ENCODE data around the gene SFN. TPM values are rescaled to one million over a fixed set of nuclear protein-coding genes. Genes with fewer than 3 reads are reported as not detected.
"Not testable (repeated sequence)": the region's sequence is repeated elsewhere in the genome, so short reads cannot be mapped to it uniquely, and the experiment has no call there.

The SFN gene
- total RNA-seq, 1 experiment from 2014 or later: 0.80 TPM

DNA sequence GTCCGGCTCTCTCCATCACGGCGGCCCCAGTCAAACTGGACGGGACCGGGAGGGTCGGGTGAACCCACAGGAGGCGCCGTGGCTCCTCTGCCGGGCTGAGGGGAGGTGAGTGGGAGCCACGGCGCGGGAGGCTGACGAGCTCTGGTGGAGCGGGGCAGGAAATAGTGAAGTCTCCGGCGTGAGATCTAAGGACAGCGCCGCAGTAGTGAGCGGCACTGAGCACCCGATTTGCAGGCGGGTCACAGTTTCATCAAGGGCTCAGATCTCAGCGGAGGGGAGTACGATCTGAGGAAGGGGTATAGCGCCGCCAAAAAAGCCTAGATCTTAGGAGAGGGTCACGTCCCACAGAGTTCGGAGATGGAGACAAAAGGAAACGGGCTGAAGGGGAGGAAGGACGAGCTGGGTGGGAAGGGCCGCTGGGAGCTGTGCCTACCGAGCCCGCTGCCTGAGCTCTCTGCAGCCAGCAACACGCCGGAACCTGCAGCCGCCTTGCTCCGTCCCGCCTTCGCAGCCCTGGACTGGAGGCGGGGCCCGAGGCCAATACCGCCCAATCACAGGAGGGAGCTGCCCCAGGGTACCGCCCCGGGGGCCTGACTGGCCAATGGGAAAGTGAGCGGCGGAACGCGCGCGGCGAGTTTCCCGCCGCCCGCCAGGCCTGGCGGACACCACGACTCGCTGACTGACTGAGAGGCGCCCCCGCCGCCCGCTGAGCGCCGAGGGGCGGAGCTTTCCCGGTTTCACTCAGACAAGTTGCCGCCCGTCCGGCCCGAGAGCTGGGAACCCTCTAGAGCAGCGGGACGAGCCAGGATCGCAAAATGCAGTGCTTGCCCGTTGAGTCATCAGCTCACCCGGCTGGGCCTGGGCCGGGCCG is 1.9 kb downstream of the SFN start:
- peak; percentile 99 for DNase-seq (ENCODE audit: low read depth)

GRCh38 chr1:26873097-26873496 is 10.1 kb downstream of the SFN start:
- not testable (repeated sequence) for DNase-seq (ENCODE audit: low read depth)

GRCh38 chr1:26874896-26875295 is 11.9 kb downstream of the SFN start:
- DNase-seq (ENCODE audit: low read depth): no peak

GRCh38 chr1:26877326-26877725 is 14.4 kb downstream of the SFN start:
- DNase-seq (ENCODE audit: low read depth): no peak

DNA sequence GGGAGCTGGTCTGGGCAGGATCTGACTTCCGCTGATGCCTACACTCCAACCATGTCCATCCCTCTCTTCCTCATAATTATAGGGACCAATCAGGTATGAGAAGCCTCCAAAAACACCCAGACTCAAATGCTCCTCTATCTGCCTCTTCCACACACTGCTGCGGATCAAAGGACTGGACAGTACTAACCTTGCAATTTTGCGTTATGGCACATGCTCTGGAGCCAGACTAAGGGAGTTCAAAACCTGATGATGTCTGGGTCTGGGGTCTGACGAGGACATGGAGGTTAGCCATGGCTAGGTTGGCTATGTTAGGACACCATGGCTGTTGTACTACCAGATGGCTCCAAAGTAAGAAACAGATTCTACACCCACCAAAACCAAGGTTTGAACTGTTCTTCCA is 16.8 kb downstream of the SFN start:
- no peak for DNase-seq (ENCODE audit: low read depth)

- DNase-seq (ENCODE audit: low read depth): not testable (repeated sequence)
These were observed 18.7 kb downstream of the SFN start for GRCh38 chr1:26881611-26882010.

- no peak for DNase-seq (ENCODE audit: low read depth)
These were observed 19.9 kb downstream of the SFN start for GRCh38 chr1:26882696-26883463.

GRCh38 chr1:26887125-26887524 is 24.2 kb downstream of the SFN start:
- no peak for DNase-seq (ENCODE audit: low read depth)

GRCh38 chr1:26888231-26888630 is 25.3 kb downstream of the SFN start:
- no peak for DNase-seq (ENCODE audit: low read depth)

- peak; percentile 85 for DNase-seq (ENCODE audit: low read depth)
These were observed 26.9 kb downstream of the SFN start, which contains the start of gene GPN2 for GRCh38 chr1:26889551-26890466. TSS of gene GPN2 (minus strand) at chr1:26890283. CDS start at chr1:26890096, 187 bp downstream.

GRCh38 chr1:26890467-26890796 is 27.5 kb downstream of the SFN start:
- no peak for DNase-seq (ENCODE audit: low read depth)

GRCh38 chr1:26894263-26894662 is 31.3 kb downstream of the SFN start:
- no peak for DNase-seq (ENCODE audit: low read depth)

DNA sequence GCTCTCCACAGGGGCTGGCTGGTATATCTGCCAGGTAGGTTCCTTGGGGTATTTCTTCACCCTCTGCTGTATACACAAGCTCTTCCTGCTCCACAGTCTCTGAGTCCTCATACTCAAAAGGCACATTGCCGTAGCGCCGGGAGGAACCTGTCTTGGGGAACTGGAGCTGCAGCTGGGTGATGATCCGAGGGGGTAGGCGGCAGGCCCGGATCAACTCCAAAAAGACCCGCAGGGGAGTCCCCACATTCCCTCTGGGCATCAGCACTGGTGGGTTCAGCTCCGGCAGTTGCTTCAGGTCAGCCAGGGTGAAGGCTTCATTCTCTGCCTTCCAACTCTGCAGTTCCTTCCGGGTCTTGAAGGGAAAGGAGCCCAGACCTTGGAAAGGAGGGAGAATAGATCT is 34.4 kb downstream of the SFN start:
- no peak for DNase-seq (ENCODE audit: low read depth)

GRCh38 chr1:26900001-26900814 is 37.3 kb downstream of the SFN start, which contains the start of gene GPATCH3:
TSS of gene GPATCH3 (minus strand) at chr1:26900467. CDS start at chr1:26900442, 25 bp downstream.
- DNase-seq (ENCODE audit: low read depth): peak; percentile 95

DNA sequence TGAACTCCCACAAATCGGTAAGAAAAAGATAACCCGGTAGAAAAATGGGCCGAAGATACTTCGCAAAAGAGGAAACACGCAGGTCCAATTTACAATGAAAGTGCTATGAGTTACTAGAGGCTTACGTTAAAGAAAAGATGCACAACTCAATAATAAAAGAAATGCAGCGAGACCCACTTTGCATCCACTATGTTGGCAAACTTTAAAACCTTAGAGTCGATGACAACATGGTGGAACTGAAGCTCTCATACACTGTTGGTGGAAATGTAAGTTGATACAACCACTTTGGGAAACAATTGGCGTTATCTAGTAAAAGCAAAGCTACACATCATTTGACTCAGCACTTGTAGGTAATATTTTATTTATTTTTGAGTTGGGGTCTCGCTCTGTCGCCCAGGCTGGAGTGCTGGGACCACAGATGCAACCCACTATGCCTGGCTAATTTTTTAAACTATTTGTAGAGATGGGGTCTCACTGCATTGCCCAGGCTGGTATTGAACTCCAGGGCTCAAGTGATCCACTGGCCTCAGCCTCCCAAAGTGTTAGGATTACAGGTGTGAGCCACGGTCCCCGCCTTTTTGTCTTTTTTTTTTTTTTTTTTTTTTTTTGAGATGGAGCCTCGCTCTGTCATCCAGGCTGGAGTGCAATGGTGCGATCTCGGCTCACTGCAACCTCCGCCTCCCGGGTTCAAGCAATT is 38.0 kb downstream of the SFN start:
- no peak for DNase-seq (ENCODE audit: low read depth)

DNA sequence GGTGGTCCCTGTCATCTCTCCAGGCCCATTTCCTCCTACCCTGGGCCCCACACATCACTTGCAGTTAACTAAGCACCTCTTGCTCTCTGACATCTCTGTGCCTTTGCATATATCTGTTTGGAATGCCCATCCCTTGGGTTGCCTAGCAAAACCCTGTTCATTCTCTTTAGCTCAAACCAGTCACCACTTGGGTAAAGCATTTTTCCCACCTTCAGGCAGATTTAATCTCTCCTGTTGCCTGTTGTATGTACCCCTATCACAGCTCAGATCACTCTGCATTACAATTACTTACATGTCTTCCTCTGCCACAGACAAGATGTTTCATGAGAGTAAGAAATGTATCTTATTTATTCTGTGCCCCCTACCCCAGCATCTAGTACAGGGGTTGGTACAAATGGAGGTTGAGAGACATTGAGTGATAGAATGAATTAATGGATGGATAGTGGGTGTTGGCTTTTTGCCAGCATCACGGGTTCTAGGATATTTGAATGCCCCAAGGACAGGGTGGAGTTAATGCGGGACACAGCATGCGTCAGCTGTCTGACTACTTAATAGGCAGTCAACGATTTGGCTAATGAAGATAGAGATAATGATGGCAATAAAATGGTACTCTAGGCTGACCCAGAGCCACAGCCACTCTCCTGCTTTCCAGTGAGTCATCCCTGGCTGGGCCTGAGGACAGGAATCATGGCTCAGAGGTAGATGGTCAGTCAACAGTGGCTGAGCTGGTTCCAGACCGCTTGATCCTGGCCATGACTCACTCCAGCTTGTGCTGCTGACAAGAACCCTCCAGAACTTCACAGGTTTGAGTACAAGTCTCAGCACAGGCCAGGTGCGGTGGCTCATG is 44.3 kb downstream of the SFN start:
- DNase-seq (ENCODE audit: low read depth): peak; percentile 78

GRCh38 chr1:26909951-26910342 is 47.0 kb downstream of the SFN start:
- DNase-seq (ENCODE audit: low read depth): no peak

- DNase-seq (ENCODE audit: low read depth): no peak
These were observed 47.6 kb downstream of the SFN start for GRCh38 chr1:26910343-26911160.
